Mesothelial cell of epicardium (in vitro differentiated cells): ENCODE measurements around the gene RNF113B. TPM values are rescaled to one million over a fixed set of nuclear protein-coding genes. Genes with fewer than 3 reads are reported as not detected.

Source experiments
- DNase-seq, 2 experiments: peaks; one replicate each; pipeline ENCODE4 v3.0.0; 2021; ENCODE audit warnings: low spot score in 2 of 2; ENCODE audit not compliant: unreplicated experiment in 2 of 2
- H3K27ac Mint-ChIP-seq: 2 replicates; pipeline ENCODE4 v1.8.0; 2021; ENCODE audit warnings: mixed read lengths
- H3K27me3 Mint-ChIP-seq: 2 replicates; pipeline ENCODE4 v1.8.0; 2021; ENCODE audit warnings: low read depth, mixed read lengths
- H3K36me3 Mint-ChIP-seq: 2 replicates; pipeline ENCODE4 v1.8.0; 2021; ENCODE audit warnings: mixed read lengths
- H3K4me1 Mint-ChIP-seq: 2 replicates; pipeline ENCODE4 v1.8.0; 2021; ENCODE audit warnings: mixed read lengths
- H3K4me3 Mint-ChIP-seq: 2 replicates; pipeline ENCODE4 v1.8.0; 2021; ENCODE audit warnings: mild to moderate bottlenecking, moderate library complexity, mixed read lengths
- H3K9me3 Mint-ChIP-seq: 2 replicates; pipeline ENCODE4 v1.8.0; 2021; ENCODE audit warnings: mixed read lengths
- CTCF ChIP-seq: fragments of 200-600 bp; sonication (generic); IDR thresholded peaks from one replicate; pipeline ENCODE4 v1.5.0; 2021; ENCODE audit warnings: antibody characterized with exemption; ENCODE audit not compliant: unreplicated experiment
- microRNA-seq: library from miRNA; unstranded; fragments of <30 nt; microRNA quantifications from one replicate; pipeline ENCODE4 v1.2.0, GENCODE V29; 2021; ENCODE audit warnings: inconsistent platforms, mixed read lengths
- total RNA-seq: library from RNA; stranded (reverse); gene quantifications from 3 replicates; pipeline ENCODE4 v1.2.1, GENCODE V29; 2021

Gene RNF113B
- total RNA-seq, 1 donor from 2014 or later, result not detected

- Mint-ChIP-seq H3K36me3 (no peaks in the 10 kb centered on the region), H3K4me3 (peak overlapping the region; percentile 79), H3K9me3 (no peaks in the 10 kb centered on the region), H3K27ac (no peak overlapping the region), H3K27me3 (peaks cover 8% of the 10 kb centered on the region), H3K4me1 (peaks cover 25% of the 10 kb centered on the region)
- no peak for TF ChIP-seq CTCF
- no peak for DNase-seq
These were observed 36.0 kb downstream of the RNF113B start for GRCh38 chr13:98141091-98141490.

- H3K9me3 Mint-ChIP-seq, result no peaks in the 10 kb centered on the region
- DNase-seq, result no peak
These were observed 42.2 kb downstream of the RNF113B start for GRCh38 chr13:98134901-98135300.

GRCh38 chr13:98133946-98134345 lies 43.1 kb downstream of the RNF113B start:
- no peak for DNase-seq
- no peak for TF ChIP-seq CTCF
- Mint-ChIP-seq H3K9me3 (peaks cover 2% of the 10 kb centered on the region), H3K4me3 (no peak overlapping the region), H3K27ac (no peak overlapping the region), H3K36me3 (peaks cover 1% of the 10 kb centered on the region), H3K4me1 (peaks cover 4% of the 10 kb centered on the region), H3K27me3 (no peaks in the 10 kb centered on the region)

More at GRCh38 chr13:98134901-98135300, 42.2 kb downstream of the RNF113B start:
- H3K4me1 Mint-ChIP-seq, result peaks cover 4% of the 10 kb centered on the region
- peaks cover 1% of the 10 kb centered on the region for H3K27me3 Mint-ChIP-seq
- TF ChIP-seq CTCF, result no peak
- H3K4me3 Mint-ChIP-seq, result no peak overlapping the region
- no peak overlapping the region for H3K27ac Mint-ChIP-seq
- H3K36me3 Mint-ChIP-seq, result no peaks in the 10 kb centered on the region

- Mint-ChIP-seq H3K27me3 (no peaks in the 10 kb centered on the region), H3K4me1 (peaks cover 4% of the 10 kb centered on the region), H3K36me3 (peaks cover 1% of the 10 kb centered on the region), H3K27ac (no peak overlapping the region), H3K9me3 (peaks cover 14% of the 10 kb centered on the region), H3K4me3 (no peak overlapping the region)
- no peak for TF ChIP-seq CTCF
- no peak for DNase-seq
These were observed 47.9 kb downstream of the RNF113B start for GRCh38 chr13:98129059-98129746.

Small RNA genes within 50 kb of the gene (microRNA-seq; reads per million reads assigned to microRNA genes)
- not detected for gene MIR3170

Other genes starting within 250 kb of the RNF113B start
- gene IPO5, start 223.6 kb downstream of the RNF113B start, total RNA-seq, result 172 to 176 TPM (median 175 TPM) in 3 replicates
- gene FARP1, start 34.2 kb downstream of the RNF113B start, total RNA-seq, result 267 to 289 TPM (median 285 TPM) in 3 replicates